HG03432 (cell line): ENCODE measurements around the gene KRT8.
A peak's percentile ranks its signal among the peaks of the same experiment; 100 is the strongest.
"Not testable (repeated sequence)": the region's sequence is repeated elsewhere in the genome, so short reads cannot be mapped to it uniquely, and the experiment has no call there.

Source experiments
- ATAC-seq: cut with Tn5 transposase; IDR thresholded peaks from one replicate; pipeline ENCODE4 v1.9.1; 2021; ENCODE audit warnings: mild to moderate bottlenecking, moderate library complexity; ENCODE audit not compliant: unreplicated experiment

Gene KRT8

GRCh38 chr12:52903285-52903854 is 1.5 kb downstream of the KRT8 start:
- ATAC-seq: peak; percentile 33

GRCh38 chr12:52901715-52902541 is 2.9 kb downstream of the KRT8 start:
- ATAC-seq: no peak

DNA sequence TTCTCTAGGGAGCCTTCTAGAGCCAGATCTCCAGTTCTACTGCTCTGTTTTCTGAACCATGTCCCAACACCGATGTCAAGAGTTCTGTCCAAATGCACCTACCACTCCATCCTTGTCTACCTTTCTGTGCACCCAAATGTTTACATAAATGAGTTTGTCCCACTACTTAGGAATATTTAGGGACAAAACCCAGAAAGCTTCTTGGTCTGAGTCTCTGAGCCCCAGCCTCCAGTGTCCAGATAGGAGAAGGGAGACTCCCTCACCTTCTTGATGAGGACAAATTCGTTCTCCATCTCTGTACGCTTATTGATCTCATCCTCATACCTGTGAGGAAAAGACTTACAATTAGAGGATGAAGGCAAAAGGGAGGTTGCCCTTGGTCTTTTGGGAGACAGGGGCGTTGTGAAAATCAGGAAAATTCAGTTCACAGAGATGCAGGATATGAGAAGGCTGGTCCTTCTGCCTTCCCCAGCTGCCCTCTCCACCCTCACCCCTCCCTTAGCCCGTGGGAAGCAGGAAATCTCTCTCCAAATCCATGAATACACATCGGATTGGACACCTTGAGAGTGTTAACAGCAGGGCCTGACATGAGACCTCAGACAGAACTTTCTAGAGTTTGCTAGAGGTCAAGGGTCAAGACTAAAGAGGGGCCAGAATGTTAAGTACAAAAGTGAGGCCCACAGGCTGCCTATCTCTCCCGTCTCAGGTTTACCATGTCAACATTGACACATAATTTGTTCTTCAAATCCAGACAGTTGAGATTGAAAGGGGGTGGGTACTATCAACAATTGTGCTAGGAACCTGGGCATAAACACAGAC is 3.8 kb downstream of the KRT8 start:
- ATAC-seq: no peak

- no peak for ATAC-seq
Observed at GRCh38 chr12:52900166-52900895, 4.5 kb downstream of the KRT8 start.

DNA sequence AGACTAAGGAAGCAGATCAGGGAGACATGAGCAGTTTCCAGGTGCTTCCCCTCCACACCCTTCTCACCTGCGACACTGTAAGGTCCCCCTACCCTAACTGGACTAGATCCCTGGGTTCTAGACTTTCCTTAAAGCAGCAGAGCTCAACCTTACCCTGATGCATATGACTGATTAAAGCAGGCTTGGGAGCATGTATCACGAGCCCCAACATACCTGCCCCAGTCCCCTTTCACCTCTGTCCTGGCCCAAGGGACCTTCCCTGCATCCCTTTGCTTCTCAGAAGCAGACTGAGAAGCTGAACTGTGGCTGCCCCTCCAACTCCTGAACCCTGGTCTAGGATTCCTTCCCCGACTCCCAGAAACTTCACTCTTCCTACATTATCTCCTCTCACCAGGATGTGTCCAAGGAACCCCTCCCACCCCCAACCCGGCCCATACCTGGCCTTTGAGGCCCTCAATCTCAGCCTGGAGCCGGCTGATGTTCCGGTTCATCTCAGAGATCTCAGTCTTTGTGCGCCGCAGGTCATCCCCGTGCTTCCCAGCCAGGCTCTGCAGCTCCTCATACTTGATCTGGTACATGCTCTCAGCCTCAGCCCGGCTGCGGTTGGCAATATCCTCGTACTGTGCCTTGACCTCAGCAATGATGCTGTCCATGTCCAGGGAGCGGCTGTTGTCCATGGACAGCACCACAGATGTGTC is 5.4 kb downstream of the KRT8 start:
- no peak for ATAC-seq

GRCh38 chr12:52896190-52897100 is 8.4 kb downstream of the KRT8 start:
- ATAC-seq: no peak

GRCh38 chr12:52895726-52896189 is 9.1 kb downstream of the KRT8 start:
- no peak for ATAC-seq

DNA sequence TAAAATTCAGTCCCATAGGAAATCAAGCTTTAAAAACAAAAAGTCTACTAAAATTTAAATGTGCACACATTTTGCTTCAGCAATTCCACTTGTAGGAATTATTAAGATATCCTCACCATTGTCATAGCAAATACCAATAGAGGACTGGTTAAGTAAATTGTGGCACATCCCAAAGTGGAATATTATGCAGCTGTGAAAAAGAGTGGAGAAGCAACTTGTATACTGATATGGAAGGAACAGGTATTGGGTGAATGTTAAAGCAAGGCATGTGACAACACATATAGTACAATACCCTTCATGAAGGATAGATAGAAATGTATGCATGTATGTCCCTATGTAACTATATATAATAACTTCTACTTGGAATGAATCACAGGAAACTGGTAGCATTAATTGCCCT is 11.9 kb downstream of the KRT8 start:
- ATAC-seq: no peak

GRCh38 chr12:52892207-52892852 is 12.5 kb downstream of the KRT8 start:
- no peak for ATAC-seq

- no peak for ATAC-seq
Observed at GRCh38 chr12:52891044-52891443, 13.8 kb downstream of the KRT8 start.

GRCh38 chr12:52890417-52890816 is 14.5 kb downstream of the KRT8 start:
- ATAC-seq: no peak

- no peak for ATAC-seq
Observed at GRCh38 chr12:52884526-52885293, 20.2 kb downstream of the KRT8 start.

GRCh38 chr12:52880499-52880898 is 24.4 kb downstream of the KRT8 start:
- ATAC-seq: not testable (repeated sequence)

GRCh38 chr12:52879394-52880351 is 25.2 kb downstream of the KRT8 start:
- ATAC-seq: peak; percentile 68

DNA sequence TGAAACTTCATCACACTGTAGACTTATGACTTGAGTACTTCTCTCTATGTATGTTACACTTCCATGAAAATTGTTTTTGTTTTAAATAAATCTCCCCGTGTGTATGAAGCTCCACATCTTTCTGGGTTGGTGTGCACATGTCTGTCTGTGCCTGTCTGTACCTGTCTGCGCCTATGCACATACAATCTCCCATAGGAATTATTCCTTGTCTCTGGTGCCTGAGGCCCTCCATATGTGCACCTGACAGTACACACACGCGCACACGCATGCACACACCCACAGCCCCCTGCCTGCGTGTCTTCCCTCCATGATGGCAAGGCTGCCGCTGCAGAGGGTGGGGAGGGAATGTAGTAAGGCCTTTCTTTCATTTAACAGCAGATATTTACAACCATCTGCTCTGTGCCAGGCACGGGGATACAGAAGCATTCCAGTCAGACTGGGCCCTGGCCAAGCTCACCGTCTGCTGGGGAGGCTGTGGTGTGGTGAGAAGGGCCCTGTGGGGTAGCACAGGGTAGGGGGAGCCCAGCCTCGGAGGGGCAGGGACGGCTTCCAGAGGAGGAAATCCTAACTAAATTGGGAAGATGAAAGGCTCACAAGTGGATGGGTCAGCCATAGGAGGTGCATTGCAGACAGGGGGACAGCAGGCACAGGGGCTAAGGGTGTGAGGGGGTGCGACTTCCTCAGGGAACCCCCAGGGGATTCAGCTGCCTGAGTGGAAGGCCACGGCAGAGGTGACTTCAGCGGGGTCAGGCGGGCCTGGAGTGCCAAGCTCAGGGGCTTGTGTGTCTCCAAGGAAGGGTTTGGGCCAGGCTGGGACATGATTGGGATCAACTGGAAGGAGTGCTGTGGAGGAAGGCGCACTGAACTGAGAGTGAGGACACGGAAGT is 26.1 kb downstream of the KRT8 start:
- ATAC-seq: no peak

- no peak for ATAC-seq
Observed at GRCh38 chr12:52877242-52877641, 27.6 kb downstream of the KRT8 start.
